Cardiac fibroblast (primary cell): ENCODE measurements around the gene SGTA.

Experiments used
- DNase-seq, 2 donors: peaks; one replicate each; pipeline versions ENCODE4 v3.0.0 to v3.0.0-alpha.2; 2010; ENCODE audit warnings: low read depth in 2 of 2
- H3K4me3 ChIP-seq, 2 donors: replicated peaks in 1 of 2; 1 replicate in 1 of 2; 2 replicates in 1 of 2; pipeline ENCODE4 v1.5.1; 2011; ENCODE audit warnings: low read depth in 2 of 2, low read length in 2 of 2, mild to moderate bottlenecking in 2 of 2, moderate library complexity in 1 of 2
- CTCF ChIP-seq: IDR thresholded peaks from one replicate; pipeline ENCODE4 v1.5.1; 2011; ENCODE audit warnings: low read depth, mild to moderate bottlenecking, low read length, inconsistent platforms

The SGTA gene

GRCh38 chr19:2805261-2805900 is 22.3 kb upstream of the SGTA start:
- TF ChIP-seq CTCF: no peak
- no peak for DNase-seq
- H3K4me3 ChIP-seq: no peak overlapping the region

- DNase-seq: no peak
- no peak overlapping the region for H3K4me3 ChIP-seq
- no peak for TF ChIP-seq CTCF
These were observed 21.3 kb upstream of the SGTA start for GRCh38 chr19:2804156-2805004.

GRCh38 chr19:2803486-2804155 is 20.5 kb upstream of the SGTA start:
- no peak for DNase-seq
- TF ChIP-seq CTCF: no peak
- H3K4me3 ChIP-seq: no peak overlapping the region

GRCh38 chr19:2802826-2803225 is 19.8 kb upstream of the SGTA start:
- TF ChIP-seq CTCF: no peak
- no peak for DNase-seq

GRCh38 chr19:2800506-2800905 is 17.4 kb upstream of the SGTA start:
- no peak overlapping the region for H3K4me3 ChIP-seq
- TF ChIP-seq CTCF: no peak
- DNase-seq: no peak

More at GRCh38 chr19:2802826-2803225, 19.8 kb upstream of the SGTA start:
- H3K4me3 ChIP-seq: no peak overlapping the region

- no peak overlapping the region for H3K4me3 ChIP-seq
- DNase-seq: no peak
- TF ChIP-seq CTCF: no peak
These were observed 16.4 kb upstream of the SGTA start for GRCh38 chr19:2799273-2800020.
